Jurkat, Clone E6-1 (cell line): ENCODE measurements around the gene PISD.
"Not testable (repeated sequence)": the region's sequence is repeated elsewhere in the genome, so short reads cannot be mapped to it uniquely, and the experiment has no call there.

Source experiments
- DNase-seq: peaks from one replicate; pipeline ENCODE4 v3.0.0-alpha.2; 2011; ENCODE audit warnings: low read depth, low spot score
- H3K4me3 ChIP-seq: 2 replicates; pipeline ENCODE4 v1.5.1; 2011; ENCODE audit warnings: mild to moderate bottlenecking, low read length, control low read depth, moderate library complexity

PISD gene

DNA sequence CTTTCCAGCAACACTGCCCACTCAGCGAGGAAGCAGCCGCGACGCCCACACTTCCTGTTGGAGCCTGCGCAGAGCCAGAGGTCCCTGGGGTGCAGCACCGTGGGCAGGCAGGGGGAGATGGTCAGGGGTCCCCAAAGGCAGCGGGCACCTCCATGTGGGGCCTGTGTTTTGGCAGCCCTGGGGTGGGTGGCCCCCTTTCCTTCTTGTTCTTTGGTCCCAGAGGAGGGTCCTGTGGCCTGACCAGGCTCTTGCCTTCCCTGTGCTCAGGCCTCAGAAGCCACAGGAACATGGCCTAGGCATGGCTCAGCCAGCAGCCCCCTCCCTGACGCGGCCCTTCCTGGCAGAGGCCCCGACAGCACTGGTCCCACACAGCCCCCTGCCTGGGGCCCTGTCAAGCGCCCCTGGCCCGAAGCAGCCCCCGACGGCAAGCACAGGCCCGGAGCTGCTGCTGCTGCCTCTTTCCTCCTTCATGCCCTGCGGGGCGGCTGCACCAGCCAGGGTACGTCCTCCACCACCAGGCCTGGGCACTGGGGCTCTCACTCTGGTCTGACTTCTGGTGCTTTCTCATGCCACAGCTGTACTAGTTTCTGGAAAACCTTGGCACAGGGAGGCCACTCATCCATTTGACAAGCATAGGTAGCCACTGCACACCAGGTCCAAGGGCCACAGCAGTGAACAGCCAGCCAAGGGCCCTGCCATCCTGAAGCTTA is 47.1 kb downstream of the PISD start:
- DNase-seq = no peak
- H3K4me3 ChIP-seq = no peak overlapping the region

GRCh38 chr22:31613904-31614296 is 48.1 kb downstream of the PISD start:
- DNase-seq = no peak
- no peak overlapping the region for H3K4me3 ChIP-seq

GRCh38 chr22:31613286-31613903 is 48.6 kb downstream of the PISD start:
- H3K4me3 ChIP-seq = no peak overlapping the region
- no peak for DNase-seq

- H3K4me3 ChIP-seq = no peak overlapping the region
- DNase-seq = no peak
These were observed 49.1 kb downstream of the PISD start for GRCh38 chr22:31612891-31613285.

DNA sequence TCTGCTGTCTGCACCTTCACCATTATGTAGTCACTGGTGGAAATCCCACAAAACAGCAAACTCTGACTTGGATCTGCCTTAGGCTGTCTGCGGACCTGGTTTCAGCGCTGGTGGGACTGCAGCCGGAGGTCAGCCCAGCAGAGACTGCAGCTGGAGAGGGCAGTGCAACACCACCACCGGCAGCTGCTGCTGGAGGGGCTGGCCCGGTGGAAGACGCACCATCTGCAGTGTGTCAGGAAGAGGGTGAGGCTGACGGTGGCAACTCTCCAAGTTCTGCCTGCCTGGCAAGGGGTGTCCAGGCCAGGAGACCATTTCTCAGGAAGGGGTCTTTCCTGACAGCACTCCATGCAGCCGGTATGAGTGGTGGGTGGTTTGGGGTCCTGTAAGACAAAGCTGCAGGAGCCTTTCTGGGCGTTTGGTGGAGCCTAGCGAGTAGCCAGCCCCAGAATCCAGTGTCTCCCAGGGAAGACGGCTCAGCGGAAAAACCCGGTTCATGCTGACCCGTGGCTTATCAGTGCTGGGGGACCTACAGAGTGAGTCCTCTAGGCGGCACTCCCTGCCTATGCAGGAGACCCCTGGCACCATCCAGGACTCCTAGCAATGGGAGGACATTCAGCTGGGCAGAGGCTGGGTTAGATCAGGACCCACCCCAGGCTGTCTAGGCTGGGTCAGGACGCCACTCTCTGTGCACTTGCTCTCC is 50.8 kb downstream of the PISD start:
- no peak for DNase-seq
- H3K4me3 ChIP-seq = no peak overlapping the region

DNA sequence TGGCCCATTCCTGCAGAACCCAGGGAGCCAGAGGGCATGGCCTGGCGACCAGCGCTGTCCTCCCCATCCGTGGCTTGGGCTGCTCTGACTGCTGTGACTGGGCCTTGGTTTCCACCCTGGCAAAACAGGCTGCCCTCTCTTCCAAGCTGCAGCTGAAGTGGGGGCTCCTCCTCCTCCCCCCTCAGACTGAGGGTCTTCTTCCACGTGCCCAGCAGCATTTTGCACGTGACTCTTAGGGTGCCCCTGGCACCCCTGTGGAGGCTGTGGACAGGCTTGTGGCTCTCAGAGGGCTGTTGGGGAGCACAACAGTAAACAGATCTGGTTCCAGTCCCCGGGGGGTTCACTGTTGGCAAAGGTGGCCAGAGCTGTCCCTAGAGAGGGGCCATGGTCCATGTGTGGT is 51.4 kb downstream of the PISD start:
- H3K4me3 ChIP-seq = no peak overlapping the region
- DNase-seq = no peak

DNA sequence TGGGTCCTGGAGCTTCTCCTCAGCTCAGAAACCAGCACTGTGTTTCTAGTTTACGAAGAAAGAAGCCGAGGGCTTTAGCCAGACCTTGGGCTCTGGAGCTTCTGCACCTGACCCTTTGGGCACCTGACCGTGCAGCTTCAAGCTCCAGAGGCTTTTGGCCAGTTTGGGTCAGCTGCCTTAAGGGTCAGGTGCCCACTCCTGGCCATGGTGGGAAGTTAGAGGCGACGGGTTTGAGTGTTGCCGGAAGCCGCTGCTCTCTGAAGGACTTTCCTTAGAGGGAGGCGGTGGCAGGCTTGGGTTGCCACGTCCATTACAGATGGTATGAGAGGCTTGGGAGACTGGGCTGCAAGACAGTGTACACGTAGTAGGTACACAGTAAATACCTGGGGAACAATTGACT is 52.3 kb downstream of the PISD start:
- no peak for DNase-seq
- no peak overlapping the region for H3K4me3 ChIP-seq

DNA sequence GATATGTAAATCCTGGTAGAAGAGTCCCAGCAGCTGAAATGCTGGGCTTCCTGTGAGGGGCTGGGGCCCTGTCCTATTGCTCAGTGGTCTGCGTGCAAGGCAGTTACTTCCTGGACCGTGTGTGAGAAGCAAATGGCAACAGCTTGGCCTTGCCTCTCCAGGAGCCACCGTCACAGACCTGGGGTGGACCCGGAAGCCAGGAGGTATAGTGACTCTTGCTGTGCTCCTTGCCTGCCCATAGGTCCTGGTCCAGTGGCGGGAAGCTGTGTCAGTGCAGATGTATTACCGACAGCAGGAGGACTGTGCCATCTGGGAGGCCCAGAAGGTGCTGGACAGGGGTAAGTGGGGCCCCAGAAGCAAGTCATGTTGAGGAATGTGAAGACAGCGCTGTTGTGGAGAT is 54.3 kb downstream of the PISD start:
- no peak overlapping the region for H3K4me3 ChIP-seq
- DNase-seq = no peak

DNA sequence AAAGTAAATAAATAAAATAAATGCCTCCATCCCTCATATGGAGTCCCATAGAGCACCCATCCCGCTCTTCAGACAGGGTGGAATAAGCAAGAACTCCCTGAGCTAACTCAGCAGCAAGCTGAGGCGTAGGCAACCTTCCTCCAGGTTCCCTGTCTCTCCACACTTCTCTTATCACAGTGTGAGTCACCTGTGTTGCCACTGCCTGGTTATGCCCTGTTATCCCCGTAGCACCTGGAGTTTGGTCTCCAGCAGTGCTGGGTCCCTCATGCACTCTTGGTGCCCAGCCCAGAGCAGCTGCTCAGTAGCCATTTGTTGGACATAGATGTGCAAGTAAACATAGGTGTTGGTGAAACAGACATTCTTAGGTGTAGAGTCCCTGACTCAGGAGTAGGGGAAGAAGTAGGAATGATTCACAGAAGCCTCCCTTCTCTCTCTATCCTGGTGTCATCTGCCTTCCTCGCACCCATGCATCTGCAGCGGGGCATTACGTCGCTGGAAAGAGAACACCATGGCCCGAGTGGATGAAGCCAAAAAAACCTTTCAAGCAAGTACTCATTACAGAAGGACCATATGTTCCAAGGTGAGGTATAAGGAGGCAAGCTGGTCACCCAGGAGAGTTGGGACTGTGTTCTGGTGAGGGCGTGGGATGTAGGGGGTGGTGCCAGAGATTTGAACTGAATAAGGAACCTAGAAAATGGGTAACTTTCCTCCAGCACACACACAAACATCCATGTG is 56.0 kb downstream of the PISD start:
- H3K4me3 ChIP-seq = no peak overlapping the region
- DNase-seq = no peak

DNA sequence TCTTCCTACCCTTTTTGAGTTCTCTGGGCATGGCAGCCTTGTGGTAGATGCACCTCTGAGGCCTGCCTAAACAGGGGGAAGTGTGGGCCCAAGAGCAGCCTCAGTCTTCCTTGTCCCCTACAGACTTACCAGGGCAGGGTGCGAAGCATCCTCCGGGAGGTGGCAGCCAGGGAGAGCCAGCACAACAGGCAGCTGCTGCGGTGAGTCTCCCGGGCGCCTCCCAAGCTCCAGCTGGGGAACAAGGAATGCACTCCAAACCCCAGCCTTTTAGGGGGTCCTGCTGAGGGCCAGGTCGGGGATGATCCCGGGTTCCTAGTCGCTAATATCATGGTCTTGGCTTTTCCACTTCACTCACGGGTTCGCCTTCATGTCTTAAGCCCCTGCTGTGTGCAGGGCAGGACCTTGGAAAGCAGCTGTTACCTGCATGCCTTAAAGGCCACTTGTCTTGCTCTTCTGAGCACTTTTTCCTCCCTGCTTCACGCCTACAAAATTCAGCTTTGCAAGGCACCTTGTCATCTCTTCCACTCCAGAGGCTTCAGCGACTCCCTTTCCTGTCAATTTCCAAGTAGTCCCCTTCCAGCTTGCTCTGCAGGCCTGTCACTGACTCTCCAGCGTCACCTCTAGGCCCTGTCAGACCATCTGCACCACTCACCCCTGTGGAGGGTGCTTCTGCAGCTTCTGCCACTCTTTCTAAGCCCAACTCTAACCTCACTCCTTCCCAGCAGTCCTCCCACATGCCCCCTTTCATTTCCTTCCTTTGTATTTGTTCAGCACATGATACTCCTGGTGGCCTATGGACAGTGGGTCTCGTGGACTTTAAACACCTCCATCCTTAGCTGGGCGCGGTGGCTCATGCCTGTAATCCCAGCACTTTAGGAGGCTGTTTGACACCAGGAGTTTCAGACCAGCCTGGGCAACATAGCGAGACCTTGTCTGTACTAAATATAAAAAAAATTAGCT is 57.0 kb downstream of the PISD start:
- H3K4me3 ChIP-seq = no peak overlapping the region
- DNase-seq = no peak

DNA sequence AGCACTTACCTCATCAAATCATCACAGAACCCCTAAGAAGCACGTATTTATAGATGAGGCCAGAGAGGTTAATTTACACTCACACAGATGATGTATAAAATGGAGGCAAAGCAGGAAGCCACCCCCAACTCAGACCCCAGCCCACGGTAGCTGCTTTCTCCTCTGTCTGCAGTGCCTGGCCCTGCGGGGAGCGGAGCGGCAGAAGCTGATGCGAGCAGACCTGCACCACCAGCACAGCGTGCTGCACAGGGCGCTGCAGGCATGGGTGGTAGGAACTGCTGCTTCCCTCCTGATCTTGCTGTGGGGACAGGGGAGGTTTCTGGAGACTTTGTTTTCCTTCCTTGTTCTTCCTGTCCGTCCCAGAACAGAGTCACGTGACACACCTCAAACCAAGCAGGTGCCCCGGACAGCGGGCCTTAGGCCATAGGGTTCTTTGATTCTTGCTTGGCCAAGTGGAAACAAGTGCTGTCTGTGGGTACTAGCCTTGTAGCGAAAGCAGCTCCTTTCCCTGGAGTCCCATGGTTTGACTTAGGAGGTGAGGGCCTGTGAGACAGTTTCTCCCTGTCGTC is 57.8 kb downstream of the PISD start:
- no peak for DNase-seq
- no peak overlapping the region for H3K4me3 ChIP-seq

DNA sequence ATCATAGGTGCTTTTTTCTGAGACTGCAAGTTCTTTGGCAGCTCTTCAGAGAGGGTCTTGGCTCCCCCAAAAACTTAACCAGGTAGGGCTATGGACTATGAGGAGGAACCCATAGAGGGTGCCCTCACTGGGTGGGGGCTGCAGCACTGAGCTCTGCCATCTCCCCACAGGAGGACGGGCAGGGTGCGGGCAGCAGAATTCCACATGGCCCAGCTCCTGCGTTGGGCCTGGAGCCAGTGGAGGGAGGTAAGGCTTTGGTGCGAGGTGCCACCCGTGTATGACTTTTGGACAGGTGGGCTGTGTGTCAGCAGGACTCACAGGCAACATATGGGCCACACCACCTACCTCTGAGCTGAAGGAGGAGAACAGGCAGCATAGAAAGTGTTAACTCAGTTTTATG is 58.4 kb downstream of the PISD start:
- DNase-seq = no peak
- no peak overlapping the region for H3K4me3 ChIP-seq

DNA sequence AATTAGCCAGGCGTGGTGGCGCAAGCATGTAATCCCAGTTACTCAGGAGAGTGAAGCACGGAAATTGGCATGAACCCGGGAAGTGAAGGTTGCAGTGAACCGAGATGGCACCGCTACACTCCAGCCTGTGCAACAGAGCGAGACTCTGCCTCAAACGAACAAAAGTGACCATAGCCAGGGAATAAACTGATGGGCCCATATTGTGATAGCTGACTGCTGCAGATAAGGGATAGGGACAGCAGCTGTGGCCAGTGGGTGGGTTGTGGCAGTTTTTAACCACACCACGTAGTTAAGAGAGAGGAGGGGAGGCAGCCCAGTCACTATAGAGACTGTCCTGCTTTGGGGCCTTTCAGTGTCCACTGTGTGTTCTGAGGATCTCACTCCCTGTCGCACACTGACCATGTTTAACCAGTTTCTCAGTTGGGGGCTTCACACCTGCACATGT is 58.9 kb downstream of the PISD start:
- no peak for DNase-seq
- H3K4me3 ChIP-seq = no peak overlapping the region

GRCh38 chr22:31602259-31602952 is 59.6 kb downstream of the PISD start:
- DNase-seq = no peak
- H3K4me3 ChIP-seq = no peak overlapping the region

DNA sequence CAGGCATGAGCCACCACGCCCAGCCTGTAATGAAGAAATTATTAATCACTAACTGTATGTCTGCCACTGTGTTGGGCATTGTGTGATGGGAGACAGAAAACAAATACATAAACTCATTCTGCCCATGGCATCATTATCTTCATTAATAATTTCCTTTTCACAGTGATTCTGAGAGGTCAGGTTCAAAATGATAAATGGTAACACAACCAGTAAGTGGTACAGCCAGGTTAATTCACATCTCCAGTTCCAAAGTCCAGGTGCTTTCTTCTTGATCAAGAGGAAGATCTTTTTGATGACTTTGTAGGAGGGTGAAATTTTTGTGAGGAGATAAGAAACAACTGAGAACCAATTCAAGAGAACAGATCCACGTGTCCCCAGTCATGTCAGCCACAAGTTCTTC is 66.7 kb downstream of the PISD start:
- no peak for DNase-seq
- no peak overlapping the region for H3K4me3 ChIP-seq

- not testable (repeated sequence) for DNase-seq
These were observed 71.9 kb downstream of the PISD start for GRCh38 chr22:31590161-31590560.

GRCh38 chr22:31588970-31589675 is 72.9 kb downstream of the PISD start:
- DNase-seq = no peak
- H3K4me3 ChIP-seq = no peak overlapping the region

More at GRCh38 chr22:31590161-31590560, 71.9 kb downstream of the PISD start:
- not testable (repeated sequence) for H3K4me3 ChIP-seq
